KOPT-K1 (cell line): Measurements from ENCODE around the gene INSIG1.

Experiments used
- H3K27ac ChIP-seq: fragments of 200-600 bp; sonication (generic); 2 replicates; pipeline ENCODE4 v1.5.1; 2016; ENCODE audit warnings: antibody characterized with exemption, mild to moderate bottlenecking, low read depth, low read length; ENCODE audit not compliant: poor library complexity, severe bottlenecking
- H3K36me3 ChIP-seq: fragments of 200-600 bp; sonication (generic); 2 replicates; pipeline ENCODE4 v1.5.1; 2017; ENCODE audit warnings: antibody characterized with exemption, mild to moderate bottlenecking, low read length, moderate library complexity; ENCODE audit not compliant: insufficient read depth
- H3K9me3 ChIP-seq: fragments of 200-600 bp; sonication (generic); 2 replicates; pipeline ENCODE4 v1.5.1; 2017; ENCODE audit warnings: antibody characterized with exemption, low read length, mild to moderate bottlenecking; ENCODE audit not compliant: insufficient read depth, poor library complexity, severe bottlenecking

The INSIG1 gene

DNA sequence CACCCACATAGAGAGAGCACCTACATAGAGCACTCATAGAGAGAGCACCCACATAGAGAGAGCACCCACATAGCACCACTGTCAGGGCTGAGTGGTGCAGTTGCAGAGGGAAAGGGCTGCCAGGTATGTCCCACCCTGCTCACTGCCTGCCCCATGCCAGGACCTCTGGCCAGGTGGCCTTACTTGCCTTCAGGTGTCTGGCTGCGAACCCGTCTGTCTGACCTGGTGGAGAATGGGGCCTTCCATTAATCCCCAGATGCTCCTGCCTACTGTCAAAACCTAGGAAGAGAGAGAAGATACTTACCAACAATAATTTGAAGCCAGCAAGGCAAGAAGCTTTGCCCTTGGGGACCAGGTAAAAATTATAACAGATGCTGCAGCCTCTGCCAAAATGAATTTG lies 51.1 kb downstream of the INSIG1 start:
- Histone ChIP-seq H3K36me3 (no peaks in the 10 kb centered on the region), H3K9me3 (no peaks in the 10 kb centered on the region), H3K27ac (no peak overlapping the region)

- Histone ChIP-seq H3K27ac (no peak overlapping the region), H3K36me3 (no peaks in the 10 kb centered on the region), H3K9me3 (no peaks in the 10 kb centered on the region)
These were observed 52.1 kb downstream of the INSIG1 start for GRCh38 chr7:155349601-155350331.

- Histone ChIP-seq H3K9me3 (no peaks in the 10 kb centered on the region), H3K36me3 (no peaks in the 10 kb centered on the region), H3K27ac (no peak overlapping the region)
These were observed 53.6 kb downstream of the INSIG1 start for GRCh38 chr7:155351120-155351870.

DNA sequence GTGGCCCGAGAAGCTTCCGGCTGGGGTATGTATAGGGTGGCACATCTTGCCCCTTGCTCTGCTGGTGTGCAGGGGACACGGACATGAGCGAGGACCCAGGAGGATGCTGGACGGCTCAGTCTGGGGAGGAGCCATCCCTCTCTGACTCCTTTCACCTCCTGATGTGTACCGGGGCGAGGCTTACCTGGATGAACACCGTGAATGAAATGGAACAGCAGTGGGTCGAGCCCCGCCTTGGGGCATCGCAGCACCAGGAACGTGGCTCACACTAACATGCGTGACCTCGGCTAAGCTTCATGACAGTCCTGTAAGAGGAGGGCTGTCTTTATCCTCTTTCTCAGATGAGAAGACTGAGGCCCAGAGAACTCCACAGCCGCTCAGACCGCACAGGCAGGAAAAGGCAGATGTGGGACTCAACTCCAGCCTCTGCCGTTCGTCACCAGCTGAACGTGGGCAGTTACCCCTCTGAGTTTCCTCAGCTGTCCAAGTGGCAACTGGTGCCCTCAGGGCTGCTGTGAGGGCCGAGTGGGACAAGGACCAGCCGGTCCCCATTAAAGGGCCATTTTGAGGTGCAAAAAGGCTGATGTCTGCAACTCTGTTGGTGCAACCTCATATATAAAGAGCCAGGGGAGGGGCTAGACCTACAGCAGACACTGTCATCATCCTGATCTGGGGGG lies 54.5 kb downstream of the INSIG1 start:
- no peaks in the 10 kb centered on the region for H3K9me3 ChIP-seq
- no peak overlapping the region for H3K27ac ChIP-seq
- no peaks in the 10 kb centered on the region for H3K36me3 ChIP-seq

GRCh38 chr7:155352753-155353115 lies 55.1 kb downstream of the INSIG1 start:
- no peak overlapping the region for H3K27ac ChIP-seq
- H3K9me3 ChIP-seq, result no peaks in the 10 kb centered on the region
- H3K36me3 ChIP-seq, result no peaks in the 10 kb centered on the region

- H3K9me3 ChIP-seq, result no peaks in the 10 kb centered on the region
- no peaks in the 10 kb centered on the region for H3K36me3 ChIP-seq
- no peak overlapping the region for H3K27ac ChIP-seq
These were observed 55.7 kb downstream of the INSIG1 start for GRCh38 chr7:155353256-155353897.

DNA sequence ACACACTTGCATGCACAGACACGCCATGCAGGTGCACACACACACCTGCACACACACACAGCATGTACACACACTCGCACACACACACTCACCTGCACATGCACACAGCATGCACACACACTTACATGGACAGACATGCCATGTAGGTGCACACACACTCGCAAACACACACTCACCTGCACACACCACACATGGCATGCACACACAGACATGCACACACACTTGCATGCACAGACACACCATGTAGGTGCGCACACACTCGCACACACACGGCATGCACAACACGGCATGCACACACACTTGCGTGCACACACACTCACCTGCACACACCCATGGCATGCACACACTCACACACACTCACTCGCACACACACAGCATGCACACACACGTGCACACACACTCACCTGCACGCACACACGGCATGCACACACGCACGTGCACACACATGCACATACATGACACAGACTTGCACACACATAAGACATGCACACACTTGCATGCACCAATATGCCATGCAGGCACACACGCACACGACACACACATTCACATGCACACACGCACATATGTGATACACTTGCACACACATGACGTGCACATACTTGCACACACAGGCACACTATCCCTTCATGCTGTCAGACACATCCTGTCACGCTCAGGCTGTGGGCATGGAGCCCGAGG lies 56.8 kb downstream of the INSIG1 start:
- H3K9me3 ChIP-seq, result no peaks in the 10 kb centered on the region
- H3K36me3 ChIP-seq, result no peaks in the 10 kb centered on the region
- no peak overlapping the region for H3K27ac ChIP-seq

GRCh38 chr7:155355176-155355575 lies 57.5 kb downstream of the INSIG1 start:
- no peak overlapping the region for H3K27ac ChIP-seq
- H3K9me3 ChIP-seq, result no peaks in the 10 kb centered on the region
- H3K36me3 ChIP-seq, result no peaks in the 10 kb centered on the region

- Histone ChIP-seq H3K27ac (no peak overlapping the region), H3K9me3 (no peaks in the 10 kb centered on the region), H3K36me3 (no peaks in the 10 kb centered on the region)
These were observed 58.1 kb downstream of the INSIG1 start for GRCh38 chr7:155355745-155356144.

GRCh38 chr7:155356323-155357105 lies 58.8 kb downstream of the INSIG1 start:
- no peaks in the 10 kb centered on the region for H3K9me3 ChIP-seq
- H3K36me3 ChIP-seq, result no peaks in the 10 kb centered on the region
- H3K27ac ChIP-seq, result no peak overlapping the region

DNA sequence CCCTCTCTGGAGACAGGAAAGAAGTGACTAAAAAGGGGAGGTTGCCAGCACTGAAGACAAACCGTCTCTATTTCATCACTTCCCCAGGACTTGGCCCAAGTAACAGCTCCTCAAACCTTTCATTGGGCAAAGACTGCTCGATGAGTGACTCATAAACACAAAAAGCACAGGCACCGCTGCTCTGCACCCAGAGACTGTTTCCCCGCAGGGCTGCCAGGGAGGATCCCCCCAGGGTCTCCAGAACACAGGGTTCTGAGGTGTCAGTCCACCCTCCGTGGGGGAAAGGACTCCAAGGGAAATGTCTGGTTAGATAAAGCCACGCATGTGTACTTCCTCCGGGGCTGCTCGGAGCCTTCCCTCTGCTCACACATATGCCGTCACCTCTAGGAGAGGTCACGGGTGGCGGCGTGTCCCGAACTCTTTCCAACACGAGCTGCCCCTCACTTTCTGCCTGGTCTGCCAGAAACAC lies 59.9 kb downstream of the INSIG1 start:
- no peaks in the 10 kb centered on the region for H3K36me3 ChIP-seq
- no peak overlapping the region for H3K27ac ChIP-seq
- H3K9me3 ChIP-seq, result no peaks in the 10 kb centered on the region

DNA sequence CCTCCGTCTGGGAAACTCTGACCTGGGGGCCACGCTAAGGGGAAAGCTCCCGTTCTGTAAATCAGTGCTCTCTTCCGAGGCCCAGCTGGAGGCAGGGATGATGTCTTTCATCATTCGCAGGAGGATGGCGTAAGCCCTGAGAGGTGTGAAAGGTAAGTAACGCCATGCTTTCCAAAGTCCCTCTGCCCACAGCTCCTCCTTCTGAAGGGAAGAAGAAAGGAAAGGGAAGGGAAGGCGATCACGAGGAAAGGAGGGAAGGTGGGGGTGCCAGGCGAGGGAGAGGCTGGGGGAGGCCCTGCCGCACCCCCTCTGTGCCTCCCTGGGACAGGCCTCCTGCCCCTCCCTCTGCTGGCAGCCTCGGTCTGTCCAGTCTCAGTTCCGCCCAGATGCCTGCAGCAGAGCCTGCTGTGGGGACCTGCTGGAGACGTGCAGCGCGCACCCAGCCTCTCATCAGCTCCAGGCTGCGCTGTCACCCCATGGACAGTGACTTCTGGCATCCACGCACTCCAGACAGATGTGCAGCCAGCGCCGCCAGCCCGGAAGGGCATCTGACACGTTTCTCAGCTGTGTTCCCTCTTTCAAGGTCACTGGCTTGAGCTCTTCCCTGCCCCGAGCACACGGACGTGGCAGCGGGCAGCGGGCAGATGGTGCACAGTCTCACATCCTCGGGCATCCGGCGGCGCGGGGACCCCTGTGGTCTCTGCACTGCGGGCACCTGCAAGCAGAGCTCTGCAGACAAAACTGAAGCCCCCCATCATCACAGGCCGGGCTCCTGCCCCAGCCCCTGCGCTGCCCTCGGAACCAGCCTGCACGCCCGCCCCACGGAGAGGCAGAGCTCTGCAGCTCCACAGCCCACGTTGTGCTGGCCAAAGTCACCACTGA lies 60.6 kb downstream of the INSIG1 start:
- Histone ChIP-seq H3K27ac (no peak overlapping the region), H3K9me3 (no peaks in the 10 kb centered on the region), H3K36me3 (no peaks in the 10 kb centered on the region)

DNA sequence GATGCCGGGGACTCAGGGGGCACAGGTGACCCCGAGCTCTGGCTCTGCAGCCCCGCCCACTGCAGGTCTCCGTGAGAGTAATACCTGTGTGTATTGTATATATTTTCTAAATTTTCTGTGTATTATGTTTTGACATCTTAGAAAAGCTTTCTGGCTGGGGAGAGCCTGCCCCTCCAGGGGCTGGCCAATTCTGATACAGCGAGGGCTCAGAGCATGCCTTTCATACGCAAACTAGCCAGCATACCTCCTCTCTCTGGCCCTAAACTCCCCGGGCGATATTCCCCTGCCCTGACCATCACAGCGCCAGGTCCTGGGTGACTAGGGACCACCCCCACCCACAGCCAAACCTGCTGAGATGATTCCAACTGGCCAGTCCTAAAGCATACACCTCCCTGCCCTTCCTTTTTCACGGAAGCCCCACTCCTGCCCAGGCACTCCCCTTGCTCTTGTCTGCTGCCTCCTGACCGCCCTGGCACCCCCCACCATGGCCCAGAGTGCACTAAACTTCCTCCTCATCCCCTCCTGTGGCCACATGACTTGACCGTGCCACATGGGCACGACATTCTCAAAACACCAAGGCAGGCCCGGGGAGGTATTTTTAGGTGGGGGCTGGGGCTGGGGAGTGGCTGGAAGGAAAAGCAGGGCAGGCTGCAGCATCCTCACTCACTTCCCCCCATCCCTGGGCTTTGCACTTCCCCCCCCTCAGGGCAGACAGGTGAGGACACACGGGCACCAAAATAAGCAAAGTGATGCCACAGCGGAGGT lies 61.5 kb downstream of the INSIG1 start:
- no peaks in the 10 kb centered on the region for H3K9me3 ChIP-seq
- H3K36me3 ChIP-seq, result no peaks in the 10 kb centered on the region
- no peak overlapping the region for H3K27ac ChIP-seq
